KMS-11 (cell line): ENCODE results near the gene PKLR.

Experiments used
- H2AFZ ChIP-seq: fragments of 200-600 bp; sonication (generic); 2 replicates; pipeline ENCODE4 v1.6.1; 2016; ENCODE audit warnings: antibody characterized with exemption, mixed run types, low read depth
- H3K27ac ChIP-seq: fragments of 200-600 bp; sonication (generic); 2 replicates; pipeline ENCODE4 v1.6.1; 2016; ENCODE audit warnings: mild to moderate bottlenecking, mixed run types
- H3K27me3 ChIP-seq: fragments of 200-600 bp; sonication (generic); 2 replicates; pipeline ENCODE4 v1.6.1; 2017; ENCODE audit warnings: mild to moderate bottlenecking, low read depth, mixed run types, moderate library complexity; ENCODE audit not compliant: insufficient read depth
- H3K36me3 ChIP-seq: fragments of 200-600 bp; sonication (generic); 2 replicates; pipeline ENCODE4 v1.6.1; 2017; ENCODE audit warnings: mild to moderate bottlenecking, mixed run types; ENCODE audit not compliant: insufficient read depth
- H3K4me1 ChIP-seq: fragments of 200-600 bp; sonication (generic); 2 replicates; pipeline ENCODE4 v1.6.1; 2016; ENCODE audit warnings: mild to moderate bottlenecking, low read depth, mixed run types; ENCODE audit not compliant: poor library complexity, severe bottlenecking
- H3K4me2 ChIP-seq: fragments of 200-600 bp; sonication (generic); 2 replicates; pipeline ENCODE4 v1.7.0; 2016; ENCODE audit warnings: mild to moderate bottlenecking, mixed run types
- H3K4me3 ChIP-seq: fragments of 200-600 bp; sonication (generic); IDR thresholded peaks from 2 replicates; pipeline ENCODE4 v1.6.1; 2017; ENCODE audit warnings: low read depth, low read length, mixed read lengths; ENCODE audit not compliant: insufficient read depth
- H3K79me2 ChIP-seq: fragments of 200-600 bp; sonication (generic); 2 replicates; pipeline ENCODE4 v1.6.1; 2016; ENCODE audit warnings: low read depth, mixed run types; ENCODE audit not compliant: insufficient read depth
- H3K9ac ChIP-seq: fragments of 200-600 bp; sonication (generic); 2 replicates; pipeline ENCODE4 v1.6.1; 2016; ENCODE audit warnings: mild to moderate bottlenecking, mixed run types
- H4K20me1 ChIP-seq: fragments of 200-600 bp; sonication (generic); 2 replicates; pipeline ENCODE4 v1.6.1; 2016; ENCODE audit warnings: mild to moderate bottlenecking, mixed run types; ENCODE audit not compliant: insufficient read depth
- CTCF ChIP-seq: fragments of 200-600 bp; sonication (generic); conservative IDR thresholded peaks from 2 replicates; pipeline ENCODE4 v1.6.1; 2017; ENCODE audit warnings: low read depth, mild to moderate bottlenecking, antibody characterized with exemption, low read length, moderate library complexity, mixed read lengths

The PKLR gene

GRCh38 chr1:155245163-155245524, 56.1 kb downstream of the PKLR start:
- H3K9ac ChIP-seq: peak overlapping the region; percentile 67
- no peaks in the 10 kb centered on the region for H3K79me2 ChIP-seq
- no peaks in the 10 kb centered on the region for H3K27me3 ChIP-seq
- peak overlapping the region; percentile 97 for H3K4me3 ChIP-seq
- peaks cover 38% of the 10 kb centered on the region for H3K4me1 ChIP-seq
- H4K20me1 ChIP-seq: no peaks in the 10 kb centered on the region
- peak overlapping the region; percentile 52 for H3K27ac ChIP-seq
- no peaks in the 10 kb centered on the region for H3K36me3 ChIP-seq
- H2AFZ ChIP-seq: peak overlapping the region; percentile 84
- H3K4me2 ChIP-seq: peak overlapping the region; percentile 77
- no peak for TF ChIP-seq CTCF

- Histone ChIP-seq H2AFZ (peak overlapping the region; percentile 84), H4K20me1 (no peaks in the 10 kb centered on the region), H3K4me1 (peaks cover 38% of the 10 kb centered on the region), H3K4me2 (peak overlapping the region; percentile 77), H3K9ac (peak overlapping the region; percentile 67), H3K79me2 (no peaks in the 10 kb centered on the region), H3K27me3 (no peaks in the 10 kb centered on the region), H3K27ac (peak overlapping the region; percentile 52), H3K4me3 (peak overlapping the region; percentile 97), H3K36me3 (no peaks in the 10 kb centered on the region)
- TF ChIP-seq CTCF: peak; percentile 91
Observed at GRCh38 chr1:155244368-155245162, 56.7 kb downstream of the PKLR start.

GRCh38 chr1:155242805-155243358, 58.4 kb downstream of the PKLR start:
- no peak overlapping the region for H3K9ac ChIP-seq
- peaks cover 38% of the 10 kb centered on the region for H3K4me1 ChIP-seq
- no peaks in the 10 kb centered on the region for H3K79me2 ChIP-seq
- no peaks in the 10 kb centered on the region for H3K36me3 ChIP-seq
- no peaks in the 10 kb centered on the region for H3K27me3 ChIP-seq
- no peaks in the 10 kb centered on the region for H4K20me1 ChIP-seq
- TF ChIP-seq CTCF: no peak
- H2AFZ ChIP-seq: no peak overlapping the region
- H3K4me2 ChIP-seq: no peak overlapping the region
- H3K4me3 ChIP-seq: no peak overlapping the region
- H3K27ac ChIP-seq: no peak overlapping the region

GRCh38 chr1:155241841-155242264, 59.4 kb downstream of the PKLR start:
- Histone ChIP-seq H3K4me3 (no peak overlapping the region), H3K36me3 (no peaks in the 10 kb centered on the region; the same call in 1 of the 2 replicates), H3K79me2 (no peaks in the 10 kb centered on the region), H3K9ac (no peak overlapping the region), H3K4me2 (peak overlapping the region; percentile 44; the same call in 1 of the 2 replicates), H3K4me1 (peaks cover 38% of the 10 kb centered on the region), H2AFZ (peak overlapping the region; percentile 57; the same call in 1 of the 2 replicates), H3K27me3 (no peaks in the 10 kb centered on the region), H4K20me1 (no peaks in the 10 kb centered on the region), H3K27ac (no peak overlapping the region)
- no peak for TF ChIP-seq CTCF
